HG03520 (cell line): ENCODE results near the gene ZNF335.
"Not testable (repeated sequence)": the region's sequence is repeated elsewhere in the genome, so short reads cannot be mapped to it uniquely, and the experiment has no call there.

Source experiments
- ATAC-seq: cut with Tn5 transposase; IDR thresholded peaks from one replicate; pipeline ENCODE4 v1.9.1; 2021; ENCODE audit warnings: mild to moderate bottlenecking, moderate library complexity; ENCODE audit not compliant: unreplicated experiment

Gene ZNF335

GRCh38 chr20:45911486-45912343, 60.3 kb downstream of the ZNF335 start, which contains the start of gene PLTP:
Gene PLTP, minus strand, starts transcription at chr20:45912155. Its CDS starts 703 bp downstream, at chr20:45911452.
- ATAC-seq, result no peak

GRCh38 chr20:45910670-45911485, 61.1 kb downstream of the ZNF335 start:
- peak; percentile 93 for ATAC-seq

- no peak for ATAC-seq
Measured at GRCh38 chr20:45909817-45910669, 62.0 kb downstream of the ZNF335 start.

GRCh38 chr20:45909336-45909808, 62.6 kb downstream of the ZNF335 start:
- no peak for ATAC-seq

- ATAC-seq, result no peak
Measured at GRCh38 chr20:45908084-45908483, 63.9 kb downstream of the ZNF335 start.

GRCh38 chr20:45907219-45907948, 64.6 kb downstream of the ZNF335 start:
- no peak for ATAC-seq

GRCh38 chr20:45905505-45906079, 66.4 kb downstream of the ZNF335 start:
- ATAC-seq, result no peak

- no peak for ATAC-seq
Measured at GRCh38 chr20:45904583-45905504, 67.2 kb downstream of the ZNF335 start.

- no peak for ATAC-seq
Measured at GRCh38 chr20:45902199-45902701, 69.8 kb downstream of the ZNF335 start.

GRCh38 chr20:45901332-45901731, 70.7 kb downstream of the ZNF335 start:
- ATAC-seq, result not testable (repeated sequence)

- ATAC-seq, result no peak
Measured at GRCh38 chr20:45899046-45899835, 72.8 kb downstream of the ZNF335 start.
